Hematopoietic multipotent progenitor cell treated with erythropoietin and hydrocortisone succinate and interleukin-3 and kit ligand, for 4 days (in vitro differentiated cells): ENCODE results near the gene INPP4A.

Experiments
- DNase-seq: peaks from one replicate; pipeline ENCODE4 v3.0.0-alpha.2; 2015

The INPP4A gene

GRCh38 chr2:98478088-98478551, 33.5 kb downstream of the INPP4A start:
- DNase-seq: no peak

- peak; percentile 80 for DNase-seq
These were observed 34.2 kb downstream of the INPP4A start for GRCh38 chr2:98478907-98479306.

- DNase-seq: no peak
These were observed 34.7 kb downstream of the INPP4A start for GRCh38 chr2:98479371-98479770.

- DNase-seq: peak; percentile 81
These were observed 35.4 kb downstream of the INPP4A start for GRCh38 chr2:98479959-98480524.

- DNase-seq: no peak
These were observed 35.9 kb downstream of the INPP4A start for GRCh38 chr2:98480598-98480997.

GRCh38 chr2:98482362-98482761, 37.7 kb downstream of the INPP4A start:
- no peak for DNase-seq

- no peak for DNase-seq
These were observed 38.7 kb downstream of the INPP4A start for GRCh38 chr2:98483257-98483861.

GRCh38 chr2:98484121-98484557, 39.5 kb downstream of the INPP4A start:
- DNase-seq: no peak

GRCh38 chr2:98484652-98485452, 40.2 kb downstream of the INPP4A start:
- no peak for DNase-seq

- DNase-seq: no peak
These were observed 40.7 kb downstream of the INPP4A start for GRCh38 chr2:98485453-98485755.

- DNase-seq: no peak
These were observed 41.8 kb downstream of the INPP4A start for GRCh38 chr2:98486374-98486981.

GRCh38 chr2:98487101-98487805, 42.6 kb downstream of the INPP4A start:
- no peak for DNase-seq

- DNase-seq: peak; percentile 80
These were observed 43.1 kb downstream of the INPP4A start for GRCh38 chr2:98487806-98488189.

- no peak for DNase-seq
These were observed 43.6 kb downstream of the INPP4A start for GRCh38 chr2:98488252-98488651.

- no peak for DNase-seq
These were observed 44.8 kb downstream of the INPP4A start for GRCh38 chr2:98489486-98489885.

- DNase-seq: no peak
These were observed 45.6 kb downstream of the INPP4A start for GRCh38 chr2:98489971-98490962.

GRCh38 chr2:98492441-98492840, 47.8 kb downstream of the INPP4A start:
- DNase-seq: no peak

GRCh38 chr2:98494699-98495098, 50.0 kb downstream of the INPP4A start:
- no peak for DNase-seq

- DNase-seq: no peak
These were observed 52.3 kb downstream of the INPP4A start for GRCh38 chr2:98496750-98497493.

GRCh38 chr2:98498703-98499440, 54.2 kb downstream of the INPP4A start:
- DNase-seq: no peak
